Stimulated activated CD4-positive, alpha-beta T cell treated with anti-CD3 and anti-CD28 coated beads, Interleukin-12 subunit alpha, Interleukin-12 subunit beta, amount 100 ng/mL, for 4 hours (primary cell): Measurements from ENCODE around the gene TAF5L.
"Not testable (repeated sequence)": the region's sequence is repeated elsewhere in the genome, so short reads cannot be mapped to it uniquely, and the experiment has no call there.

Experiments
- DNase-seq: peaks from one replicate; pipeline ENCODE4 v3.0.0-alpha.2; 2020

TAF5L gene

GRCh38 chr1:229563241-229563640, 62.7 kb downstream of the TAF5L start:
- DNase-seq, result no peak

DNA sequence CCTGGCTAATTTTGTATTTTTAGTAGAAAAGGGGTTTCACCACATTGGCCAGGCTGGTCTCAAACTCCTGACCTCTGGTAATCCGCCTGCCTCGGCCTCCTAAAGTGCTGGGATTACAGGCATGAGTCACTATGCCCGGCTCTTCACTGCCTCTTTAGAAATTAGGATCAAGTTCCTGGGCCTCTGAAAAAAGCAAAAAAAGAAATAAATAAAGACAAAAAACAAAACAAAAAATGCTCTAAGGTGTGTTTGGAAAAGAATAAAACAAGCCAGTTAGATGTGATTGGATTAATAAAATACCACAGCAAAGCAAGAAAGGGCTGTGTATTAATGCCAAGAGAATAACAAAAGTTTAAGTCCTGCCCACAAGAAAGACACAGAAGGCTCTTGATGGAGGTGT, 63.2 kb downstream of the TAF5L start:
- DNase-seq, result no peak

DNA sequence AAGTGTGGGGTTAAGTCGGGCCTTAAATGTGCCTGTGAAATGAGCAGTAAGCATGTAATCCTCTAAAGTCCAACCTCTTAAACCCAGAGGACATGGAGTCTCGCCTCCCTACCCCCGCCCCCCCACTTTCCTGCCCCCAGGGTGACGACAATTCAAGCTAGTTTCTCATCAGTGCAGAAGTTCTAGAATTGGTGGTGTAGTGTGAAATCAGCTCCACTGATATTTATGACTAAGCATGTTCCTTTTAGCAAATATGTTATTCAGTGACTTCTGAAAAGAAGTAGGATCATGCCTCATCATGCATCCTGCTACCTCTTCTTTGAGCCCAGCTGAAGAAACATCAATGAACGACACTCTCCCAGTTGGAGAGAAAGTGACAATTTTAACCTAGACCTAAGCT, 64.8 kb downstream of the TAF5L start:
- no peak for DNase-seq

DNA sequence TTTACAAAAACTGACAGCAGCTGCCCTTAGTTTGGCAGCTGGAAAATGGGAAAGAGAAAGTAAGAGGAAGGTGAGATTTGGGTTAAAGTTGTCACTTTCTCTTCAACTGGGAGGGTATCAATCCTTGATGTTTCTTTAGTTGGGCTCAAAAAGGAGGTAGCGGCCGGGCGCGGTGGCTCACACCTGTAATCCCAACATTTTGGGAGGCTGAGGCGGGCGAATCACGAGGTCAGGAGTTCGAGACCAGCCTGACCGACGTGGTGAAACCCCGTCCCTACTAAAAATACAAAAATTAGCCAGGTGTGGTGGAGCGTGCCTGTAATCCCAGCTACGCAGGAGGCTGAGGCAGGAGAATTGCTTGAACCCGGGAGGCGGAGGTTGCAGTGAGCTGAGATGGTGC, 65.8 kb downstream of the TAF5L start:
- not testable (repeated sequence) for DNase-seq

GRCh38 chr1:229559336-229559801, 66.6 kb downstream of the TAF5L start:
- not testable (repeated sequence) for DNase-seq

GRCh38 chr1:229558460-229559335, 67.2 kb downstream of the TAF5L start, which contains the start of gene ABCB10:
Gene ABCB10, minus strand, starts transcription at chr1:229558707. Its CDS starts 55 bp downstream, at chr1:229558652.
- peak; percentile 85 for DNase-seq

DNA sequence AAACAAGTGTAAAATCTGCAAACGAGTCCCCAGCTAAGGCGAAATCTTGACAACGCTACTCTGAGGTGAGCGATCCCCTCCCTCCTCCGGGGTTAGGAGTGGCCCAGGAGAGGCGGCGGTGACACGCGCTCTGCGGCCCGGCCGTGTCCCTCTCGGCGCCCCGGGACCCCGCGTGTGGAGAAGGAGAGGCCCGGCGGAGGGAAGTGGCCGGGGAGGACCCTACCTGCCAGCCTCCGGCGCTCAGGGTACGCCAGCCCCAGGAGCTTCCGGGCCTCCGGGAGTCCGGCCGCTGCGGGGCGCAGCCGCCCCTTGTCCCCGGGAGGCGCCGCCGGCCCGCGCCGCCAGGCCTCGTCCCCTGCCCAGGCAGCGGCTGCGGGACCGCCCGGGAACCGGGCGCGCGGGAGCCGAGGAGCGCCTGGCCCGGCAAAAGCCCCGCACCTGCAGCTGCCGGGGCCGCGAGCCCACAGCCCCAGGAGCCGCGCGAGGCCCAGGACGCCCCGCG, 68.0 kb downstream of the TAF5L start:
- DNase-seq, result peak; percentile 33

DNA sequence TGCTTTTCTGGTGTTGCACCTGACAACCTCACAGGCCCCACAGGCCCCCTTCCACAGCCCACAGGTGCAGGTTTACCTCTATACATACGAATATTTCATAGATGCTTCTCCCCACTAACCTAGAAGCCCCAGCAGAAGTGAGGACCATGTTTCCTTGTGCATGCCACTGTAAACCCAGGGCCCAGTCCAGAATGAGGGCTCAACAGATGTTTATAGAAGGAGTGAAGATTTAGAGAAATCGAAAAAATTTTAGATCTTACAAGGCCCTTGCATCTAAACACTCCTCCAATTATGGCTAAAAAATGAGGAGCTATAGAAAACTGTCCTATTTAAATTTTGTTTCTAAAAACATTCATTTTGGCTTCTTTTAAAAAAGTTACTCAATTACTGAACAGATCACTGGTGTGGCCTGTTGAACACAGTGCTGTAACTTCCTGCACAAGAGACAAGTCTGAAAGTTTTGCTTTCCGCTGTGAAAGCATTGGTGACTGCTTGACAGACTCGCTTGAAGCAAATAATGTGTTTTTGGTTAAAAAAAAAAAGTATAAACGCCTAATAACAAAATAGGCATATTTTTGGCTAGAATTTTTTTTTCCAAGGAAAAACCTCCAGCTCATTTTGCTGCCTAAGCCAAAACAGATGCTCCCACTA, 68.6 kb downstream of the TAF5L start:
- DNase-seq, result no peak

GRCh38 chr1:229554886-229555621, 70.9 kb downstream of the TAF5L start:
- no peak for DNase-seq

GRCh38 chr1:229553621-229554130, 72.2 kb downstream of the TAF5L start:
- DNase-seq, result no peak

DNA sequence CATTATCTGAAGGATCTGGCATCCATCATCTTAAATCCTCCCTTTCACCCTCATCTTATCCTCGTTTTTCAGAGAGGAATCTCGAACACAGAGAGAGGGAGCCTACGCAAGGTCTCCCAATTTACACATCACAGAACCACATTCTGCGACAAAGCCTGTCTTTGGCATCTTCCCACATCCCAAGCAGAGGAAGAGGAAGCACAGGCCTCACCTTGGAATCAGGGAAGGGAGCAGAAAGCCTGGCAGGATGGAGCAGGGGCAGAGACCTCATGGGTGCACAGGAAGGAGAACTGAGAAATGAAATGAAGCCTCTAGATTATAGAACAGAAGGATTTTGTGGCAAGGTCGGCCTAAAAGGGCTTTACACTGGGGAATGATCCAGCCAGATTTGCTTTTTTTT, 73.2 kb downstream of the TAF5L start:
- no peak for DNase-seq

DNA sequence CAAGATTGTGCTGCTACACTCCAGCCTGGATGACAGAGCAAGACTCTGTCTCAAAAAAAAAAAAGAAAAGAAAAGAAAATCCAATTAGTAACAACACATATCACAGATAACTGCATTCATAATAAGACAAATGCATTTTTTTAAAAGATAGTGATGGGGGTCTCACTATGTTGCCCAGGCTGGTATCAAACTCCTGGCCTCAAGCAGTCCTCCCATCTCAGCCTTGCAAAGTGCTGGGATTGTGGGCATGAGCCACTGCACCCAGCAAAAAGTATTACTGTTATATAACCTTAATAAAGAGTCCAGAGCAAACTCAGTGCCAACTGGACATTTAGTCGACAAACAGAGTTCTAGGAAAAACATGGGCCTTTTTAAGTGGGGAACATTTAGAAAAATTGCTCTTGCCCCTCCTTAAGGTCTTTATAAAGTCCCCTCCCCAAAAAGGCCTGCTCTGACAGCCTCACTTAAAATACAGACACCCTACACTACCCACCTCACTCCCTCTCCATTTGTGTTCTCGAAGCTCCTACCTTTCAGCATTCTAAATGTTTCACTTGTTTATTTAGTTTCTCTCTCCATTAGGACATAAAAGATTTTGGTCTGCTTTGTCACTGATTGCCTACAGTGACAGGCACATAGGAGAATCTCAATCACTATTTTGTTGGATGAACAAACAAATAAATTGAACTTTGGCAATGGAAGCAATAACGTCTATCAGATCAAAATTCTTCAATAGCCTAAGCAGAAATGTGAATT, 74.9 kb downstream of the TAF5L start:
- no peak for DNase-seq

DNA sequence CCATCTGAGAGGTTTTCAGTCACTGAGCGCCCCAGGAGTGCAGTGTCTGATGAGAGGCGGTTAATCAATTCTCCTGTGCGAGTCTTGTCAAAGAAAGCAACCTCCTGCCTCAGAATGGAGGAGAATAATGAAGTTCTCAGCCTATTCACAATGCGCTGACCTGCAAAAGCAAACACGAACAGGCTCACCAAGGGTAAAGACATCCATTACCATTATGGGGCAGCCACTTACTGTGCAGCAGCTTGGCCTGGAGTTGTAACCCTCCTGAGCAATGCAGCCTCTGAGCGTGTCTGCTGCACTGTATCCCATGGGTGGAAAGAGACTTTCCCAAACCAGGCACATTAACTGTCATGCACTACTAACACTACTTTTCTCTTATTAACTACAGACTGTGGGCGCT, 78.4 kb downstream of the TAF5L start:
- no peak for DNase-seq

- no peak for DNase-seq
Measured at GRCh38 chr1:229544587-229544986, 81.3 kb downstream of the TAF5L start.
